ENCODE results near the gene SLC25A21. TPM values are rescaled to one million over a fixed set of nuclear protein-coding genes. Genes with fewer than 3 reads are reported as not detected.

SLC25A21 gene
- total RNA-seq, 1 donor from 2014 or later: 6.4 TPM

- H3K27me3 Mint-ChIP-seq (ENCODE audit: insufficient read depth, low read depth): no peaks in the 10 kb centered on the region
- Histone ChIP-seq H4K20me1 (ENCODE audit: low read depth) (no peaks in the 10 kb centered on the region), H3F3A (ENCODE audit: low read depth) (no peaks in the 10 kb centered on the region), H3K9me3 (ENCODE audit: low read depth) (no peaks in the 10 kb centered on the region), H3K79me2 (ENCODE audit: low read depth) (no peaks in the 10 kb centered on the region), H3K36me3 (no peaks in the 10 kb centered on the region), H3K4me1 (peaks cover 3% of the 10 kb centered on the region), H2AFZ (replicated peaks) (no peak overlapping the region), H3K27me3 (no peaks in the 10 kb centered on the region), H3K27ac (no peak overlapping the region), H3K9ac (no peak overlapping the region), H3K4me2 (no peak overlapping the region), H3K4me3 (no peak overlapping the region)
- no peaks in the 10 kb centered on the region for H3K4me1 Mint-ChIP-seq
- no peaks in the 10 kb centered on the region for H3K36me3 Mint-ChIP-seq
- no peak overlapping the region for H3K4me3 Mint-ChIP-seq
- DNase-seq (ENCODE audit: low spot score): no peak
- H3K27ac Mint-ChIP-seq: no peak overlapping the region
- no peaks in the 10 kb centered on the region for H3K9me3 Mint-ChIP-seq
- no peak for TF ChIP-seq CTCF (IDR thresholded peaks at IDR 0.05)
- no peak for TF ChIP-seq EZH2 (IDR thresholded peaks at IDR 0.05)
- TF ChIP-seq EZH2phosphoT487 (IDR thresholded peaks at IDR 0.05): no peak
Observed at GRCh38 chr14:36950812-36951211, 221.6 kb downstream of the SLC25A21 start.

- no peak overlapping the region for H3K4me3 ChIP-seq
- no peaks in the 10 kb centered on the region for H3K9me3 Mint-ChIP-seq
Observed at GRCh38 chr14:36949371-36949770, 223.0 kb downstream of the SLC25A21 start.

GRCh38 chr14:36948157-36948859 is 224.1 kb downstream of the SLC25A21 start:
- no peaks in the 10 kb centered on the region for H3K4me1 ChIP-seq
- no peak for TF ChIP-seq CTCF (IDR thresholded peaks at IDR 0.05)
- no peak for TF ChIP-seq EZH2 (IDR thresholded peaks at IDR 0.05)
- TF ChIP-seq EZH2phosphoT487 (IDR thresholded peaks at IDR 0.05): no peak
- H3K9ac ChIP-seq: no peak overlapping the region
- H4K20me1 ChIP-seq (ENCODE audit: low read depth): no peaks in the 10 kb centered on the region
- H3K27me3 ChIP-seq: no peaks in the 10 kb centered on the region
- H2AFZ ChIP-seq (replicated peaks): no peak overlapping the region
- no peaks in the 10 kb centered on the region for H3K9me3 Mint-ChIP-seq
- no peak for DNase-seq (ENCODE audit: low spot score)
- H3F3A ChIP-seq (ENCODE audit: low read depth): no peaks in the 10 kb centered on the region
- no peak overlapping the region for H3K4me2 ChIP-seq
- no peaks in the 10 kb centered on the region for H3K79me2 ChIP-seq (ENCODE audit: low read depth)
- H3K36me3 ChIP-seq: no peaks in the 10 kb centered on the region
- H3K27me3 Mint-ChIP-seq (ENCODE audit: insufficient read depth, low read depth): no peaks in the 10 kb centered on the region
- no peak overlapping the region for H3K4me3 Mint-ChIP-seq
- no peak overlapping the region for H3K4me3 ChIP-seq
- H3K27ac ChIP-seq: no peak overlapping the region
- no peaks in the 10 kb centered on the region for H3K4me1 Mint-ChIP-seq
- no peaks in the 10 kb centered on the region for H3K36me3 Mint-ChIP-seq
- H3K9me3 ChIP-seq (ENCODE audit: low read depth): no peaks in the 10 kb centered on the region
- no peak overlapping the region for H3K27ac Mint-ChIP-seq

More at GRCh38 chr14:36949371-36949770, 223.0 kb downstream of the SLC25A21 start:
- no peak overlapping the region for H3K27ac ChIP-seq
- H3K4me2 ChIP-seq: no peak overlapping the region
- H3K9ac ChIP-seq: no peak overlapping the region
- no peak overlapping the region for H2AFZ ChIP-seq (replicated peaks)
- H3K27me3 Mint-ChIP-seq (ENCODE audit: insufficient read depth, low read depth): no peaks in the 10 kb centered on the region
- DNase-seq (ENCODE audit: low spot score): no peak
- H3K27me3 ChIP-seq: no peaks in the 10 kb centered on the region
- no peaks in the 10 kb centered on the region for H3K9me3 ChIP-seq (ENCODE audit: low read depth)
- TF ChIP-seq EZH2phosphoT487 (IDR thresholded peaks at IDR 0.05) (no peak), EZH2 (IDR thresholded peaks at IDR 0.05) (no peak), CTCF (IDR thresholded peaks at IDR 0.05) (no peak)
- H3F3A ChIP-seq (ENCODE audit: low read depth): no peaks in the 10 kb centered on the region
- H3K4me1 Mint-ChIP-seq: no peaks in the 10 kb centered on the region
- no peaks in the 10 kb centered on the region for H3K79me2 ChIP-seq (ENCODE audit: low read depth)
- H3K27ac Mint-ChIP-seq: no peak overlapping the region
- no peak overlapping the region for H3K4me3 Mint-ChIP-seq
- H3K4me1 ChIP-seq: peaks cover 3% of the 10 kb centered on the region
- H3K36me3 Mint-ChIP-seq: no peaks in the 10 kb centered on the region
- no peaks in the 10 kb centered on the region for H3K36me3 ChIP-seq
- no peaks in the 10 kb centered on the region for H4K20me1 ChIP-seq (ENCODE audit: low read depth)
